Measurements from ENCODE around the gene UNC119B. TPM values are rescaled to one million over a fixed set of nuclear protein-coding genes. Genes with fewer than 3 reads are reported as not detected.

The UNC119B gene
- total and polyA plus RNA-seq, 2 of the 4 experiments (the other 2 are of a cell fraction), result 8.4 to 21.6 TPM

- WGBS, 2 experiments (ENCODE audit: extremely low coverage in 2 of 2, insufficient read length in 1 of 2), result no CpG with 5 or more reads among the region's 9 CpGs
- in situ Hi-C loops (cut with MboI; ENCODE audit: low sequenced_read_pairs), result no loop called here
- dilution Hi-C loops (cut with HindIII; ENCODE audit: low sequenced_read_pairs, unreplicated experiment), result no loop called here
Measured at GRCh38 chr12:120718055-120718454, 7.8 kb downstream of the UNC119B start.

More at GRCh38 chr12:120718055-120718454, 7.8 kb downstream of the UNC119B start:
- Histone ChIP-seq H4K20me1 (ENCODE audit: insufficient read depth, low read length) (no peaks in the 10 kb centered on the region; the same call in 1 of the 2 replicates), H3K4me1 (ENCODE audit: control insufficient read depth, insufficient read depth, low read length) (peaks cover 9% of the 10 kb centered on the region; the same call in 1 of the 2 replicates), H2AK9ac (replicated peaks; ENCODE audit: low read depth, low read length, poor library complexity) (no peak overlapping the region), H2BK15ac (ENCODE audit: low read depth, low read length) (no peak overlapping the region), H4K8ac (ENCODE audit: low read depth in 2 of 2, low read length in 2 of 2) (no peak overlapping the region), H3K4me3 (ENCODE audit: insufficient read depth, low read depth, low read length) (no peak overlapping the region), H3K36me3 (ENCODE audit: control insufficient read depth, insufficient read depth, low read length) (peaks cover 51% of the 10 kb centered on the region), H3K9ac (ENCODE audit: low read depth, low read length) (no peak overlapping the region), H4K5ac (ENCODE audit: low read depth, low read length) (no peak overlapping the region), H2BK5ac (ENCODE audit: low read depth, low read length, poor library complexity, severe bottlenecking) (no peak overlapping the region), H4K91ac (ENCODE audit: insufficient read depth, low read depth, low read length) (no peak overlapping the region), H3K18ac (ENCODE audit: low read depth, low read length) (no peak overlapping the region), H3K9me1 (ENCODE audit: insufficient read depth, low read length) (peaks cover 10% of the 10 kb centered on the region), H3K79me1 (ENCODE audit: low read depth in 1 of 2, low read length in 2 of 2) (peaks cover 21 to 42% of the 10 kb centered on the region in 2 experiments), H3K27ac (ENCODE audit: insufficient read depth, low read length) (no peak overlapping the region), H2AFZ (replicated peaks; ENCODE audit: low read length, poor library complexity) (no peak overlapping the region), H3K4me2 (ENCODE audit: low read depth, low read length) (no peak overlapping the region), H3K56ac (ENCODE audit: extremely low read depth, insufficient read depth, low read length) (no peak overlapping the region), H3K9me3 (ENCODE audit: control insufficient read depth, insufficient read depth, low read length) (no peaks in the 10 kb centered on the region), H2AK5ac (ENCODE audit: low read depth, low read length) (no peak overlapping the region), H3K14ac (replicated peaks; ENCODE audit: low read depth, low read length) (no peak overlapping the region), H2BK120ac (ENCODE audit: low read depth, low read length) (no peak overlapping the region), H2BK20ac (ENCODE audit: low read depth, low read length) (no peak overlapping the region), H3K4ac (ENCODE audit: low read depth, low read length) (no peak overlapping the region), H3K27me3 (ENCODE audit: control insufficient read depth, insufficient read depth, low read length) (no peaks in the 10 kb centered on the region), H3K23ac (ENCODE audit: low read depth, low read length) (no peak overlapping the region)
- ATAC-seq (ENCODE audit: low read depth), result no peak
- POLR2A ChIA-PET (ENCODE audit: unreplicated experiment), result no interaction called here
- no peak for TF ChIP-seq CEBPB (IDR thresholded peaks at IDR 0.05; ENCODE audit: low read depth, low read length)
- TF ChIP-seq RFX5 (IDR thresholded peaks at IDR 0.05; ENCODE audit: low read depth, low read length), result no peak
- no peak for TF ChIP-seq RAD21 (IDR thresholded peaks at IDR 0.05; ENCODE audit: low read length)
- TF ChIP-seq MXI1 (IDR thresholded peaks at IDR 0.05; ENCODE audit: borderline replicate concordance, low read depth, low read length), result no peak
- no peak for TF ChIP-seq FOS (IDR thresholded peaks at IDR 0.05; ENCODE audit: low read depth, low read length)
- no peak for TF ChIP-seq MAZ (IDR thresholded peaks at IDR 0.05; ENCODE audit: borderline replicate concordance, low read depth, low read length)
- no peak for TF ChIP-seq MAFK (IDR thresholded peaks at IDR 0.05; ENCODE audit: low read depth, low read length)
- TF ChIP-seq POLR2A (IDR thresholded peaks at IDR 0.05; ENCODE audit: low read depth, low read length), result no peak
- no peak for TF ChIP-seq BHLHE40 (IDR thresholded peaks at IDR 0.05; ENCODE audit: low read depth, low read length)
- TF ChIP-seq USF2 (IDR thresholded peaks at IDR 0.05; ENCODE audit: low read depth, low read length), result no peak
- no peak for TF ChIP-seq SMC3 (IDR thresholded peaks at IDR 0.05; ENCODE audit: low read depth, low read length)
- TF ChIP-seq ELK1 (IDR thresholded peaks at IDR 0.05; ENCODE audit: borderline replicate concordance, low read depth, low read length), result no peak
- TF ChIP-seq RCOR1 (IDR thresholded peaks at IDR 0.05; ENCODE audit: insufficient replicate concordance, low read length), result no peak
- no peak for TF ChIP-seq CTCF (conservative IDR thresholded peaks at IDR 0.05; ENCODE audit: low read depth, low read length)
- no peak for TF ChIP-seq NFE2L2 (IDR thresholded peaks at IDR 0.05; ENCODE audit: low read depth, low read length)
- TF ChIP-seq CHD1 (IDR thresholded peaks at IDR 0.05; ENCODE audit: low read depth, low read length), result no peak
- CTCF ChIA-PET, result no interaction called here
- DNase-seq, result no peak
- BruUV-seq (replicated peaks), result no TSS peak
- intact Hi-C loops (cut with micrococcal nuclease), result no loop called here

Data from IMR-90 (cell line).